Kidney (tissue), 14 donors: ENCODE measurements around the gene RCAN1. TPM values are rescaled to one million over a fixed set of nuclear protein-coding genes. Genes with fewer than 3 reads are reported as not detected.
"Not testable (repeated sequence)": the region's sequence is repeated elsewhere in the genome, so short reads cannot be mapped to it uniquely, and the experiment has no call there.

Experiments used
- DNase-seq, 5 donors: peaks; one replicate each; pipeline ENCODE4 v3.0.0-alpha.2; 2013 to 2020
- FAIRE-seq: peaks from 2 replicates; lab custom pipeline; 2012; peaks lifted over from hg19 to GRCh38; lab: Jason Lieb, UNC
- H3K27ac ChIP-seq, 2 donors: one replicate each; pipeline ENCODE4 v1.7.0; 2013; ENCODE audit warnings: low read depth in 2 of 2, low read length in 2 of 2, inconsistent platforms in 1 of 2
- H3K27me3 ChIP-seq: one replicate; pipeline ENCODE4 v1.7.1; 2013; ENCODE audit warnings: low read length, inconsistent platforms; ENCODE audit not compliant: control insufficient read depth, insufficient read depth
- H3K36me3 ChIP-seq, 3 donors: one replicate each; pipeline versions ENCODE4 v1.7.0 to v1.7.1; 2013; ENCODE audit warnings: low read length in 3 of 3, control low read depth in 1 of 3, inconsistent platforms in 1 of 3; ENCODE audit not compliant: insufficient read depth in 3 of 3, control insufficient read depth in 2 of 3
- H3K4me1 ChIP-seq, 3 donors: one replicate each; pipeline versions ENCODE4 v1.7.0 to v1.7.1; 2013; ENCODE audit warnings: low read length in 3 of 3, inconsistent platforms in 1 of 3, low read depth in 1 of 3; ENCODE audit not compliant: control insufficient read depth in 2 of 3, insufficient read depth in 2 of 3
- H3K4me3 ChIP-seq, 3 donors: one replicate each; pipeline versions ENCODE4 v1.7.0 to v1.8.1; 2013; ENCODE audit warnings: low read length in 3 of 3, control low read depth in 1 of 3, inconsistent platforms in 1 of 3
- H3K9ac ChIP-seq, 3 donors: one replicate each; pipeline versions ENCODE4 v1.7.0 to v1.7.1; 2013; ENCODE audit warnings: low read length in 3 of 3, control low read depth in 1 of 3, inconsistent platforms in 1 of 3
- H3K9me3 ChIP-seq, 3 donors: one replicate each; pipeline versions ENCODE4 v1.7.0 to v1.7.1; 2013; ENCODE audit warnings: low read length in 3 of 3, control low read depth in 1 of 3, inconsistent platforms in 1 of 3; ENCODE audit not compliant: control insufficient read depth in 2 of 3, insufficient read depth in 1 of 3
- intact Hi-C: fragments of 100-400 bp; cut with DNase I; formaldehyde crosslinking; loops from one replicate; pipeline ENCODE4 v1.11.1; 2022
- polyA plus RNA-seq: library from polyadenylated mRNA; stranded (reverse); fragments of 350-450 nt; fragmentation: Illumina TruSeq; extraction: RNeasy Lipid Tissue Mini Kit (QIAGEN cat#74804); gene quantifications from one replicate; pipeline ENCODE4 v1.2.3, GENCODE V29; 2014; ENCODE audit warnings: low read depth, low replicate concordance; ENCODE audit not compliant: insufficient read depth
- total RNA-seq: library from RNA; stranded (reverse); fragmentation: NEBNext Ultra II Directional; extraction: Animal tissue kit (Norgen Biotek cat#: 25700); gene quantifications from one replicate; pipeline ENCODE4 v1.2.1, GENCODE V29; 2021
- TF ChIP-seq, protein P1 (sequence below): IDR thresholded peaks from 3 replicates; pipeline ENCODE4 v1.5.1; 2012; ENCODE audit warnings: mild to moderate bottlenecking, moderate library complexity, borderline replicate concordance; ENCODE audit not compliant: insufficient read depth; ENCODE audit errors: extremely low read depth
- donor health status: control.
- donor health status: control.
- donor health status: control.
- donor health status: control.
- donor health status: control.
- donor health status: DM: yes; HTN: yes; CAD: no.
- donor health status: Normal renal cell carcinoma (clear cell type).

RCAN1 gene
- total and polyA plus RNA-seq, 2 donors from 2014 or later, result 31.3 to 55.3 TPM

DNA sequence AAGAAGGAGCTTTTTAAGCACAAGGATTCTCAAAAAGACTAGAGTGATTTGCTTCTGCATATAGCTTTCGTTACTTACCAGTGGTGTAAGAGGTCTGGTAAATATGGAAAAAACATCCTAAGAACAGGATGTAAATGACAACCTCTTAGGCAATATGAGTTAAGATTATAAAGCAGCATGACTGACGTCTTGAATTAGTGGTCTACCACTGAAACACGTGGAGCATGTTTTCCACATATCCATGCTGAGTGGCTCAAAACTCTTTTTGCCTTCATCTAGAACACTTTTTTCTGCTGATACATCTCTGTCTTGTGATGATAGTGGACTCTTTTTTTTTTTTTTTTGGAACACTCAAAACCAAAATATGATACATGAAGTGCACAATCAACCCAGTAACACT is 44.6 kb downstream of the RCAN1 start:
- FAIRE-seq (no peak), DNase-seq (no peak)
- Histone ChIP-seq H3K27me3 (no peaks in the 10 kb centered on the region), H3K4me3 (no peak overlapping the region), H3K9ac (no peak overlapping the region), H3K9me3 (no peaks in the 10 kb centered on the region), H3K4me1 (no peaks in the 10 kb centered on the region), H3K36me3 (no peaks in the 10 kb centered on the region), H3K27ac (no peak overlapping the region)
- intact Hi-C loops, result no loop called here
- TF ChIP-seq, protein P1, sequence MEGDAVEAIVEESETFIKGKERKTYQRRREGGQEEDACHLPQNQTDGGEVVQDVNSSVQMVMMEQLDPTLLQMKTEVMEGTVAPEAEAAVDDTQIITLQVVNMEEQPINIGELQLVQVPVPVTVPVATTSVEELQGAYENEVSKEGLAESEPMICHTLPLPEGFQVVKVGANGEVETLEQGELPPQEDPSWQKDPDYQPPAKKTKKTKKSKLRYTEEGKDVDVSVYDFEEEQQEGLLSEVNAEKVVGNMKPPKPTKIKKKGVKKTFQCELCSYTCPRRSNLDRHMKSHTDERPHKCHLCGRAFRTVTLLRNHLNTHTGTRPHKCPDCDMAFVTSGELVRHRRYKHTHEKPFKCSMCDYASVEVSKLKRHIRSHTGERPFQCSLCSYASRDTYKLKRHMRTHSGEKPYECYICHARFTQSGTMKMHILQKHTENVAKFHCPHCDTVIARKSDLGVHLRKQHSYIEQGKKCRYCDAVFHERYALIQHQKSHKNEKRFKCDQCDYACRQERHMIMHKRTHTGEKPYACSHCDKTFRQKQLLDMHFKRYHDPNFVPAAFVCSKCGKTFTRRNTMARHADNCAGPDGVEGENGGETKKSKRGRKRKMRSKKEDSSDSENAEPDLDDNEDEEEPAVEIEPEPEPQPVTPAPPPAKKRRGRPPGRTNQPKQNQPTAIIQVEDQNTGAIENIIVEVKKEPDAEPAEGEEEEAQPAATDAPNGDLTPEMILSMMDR, result no peak

DNA sequence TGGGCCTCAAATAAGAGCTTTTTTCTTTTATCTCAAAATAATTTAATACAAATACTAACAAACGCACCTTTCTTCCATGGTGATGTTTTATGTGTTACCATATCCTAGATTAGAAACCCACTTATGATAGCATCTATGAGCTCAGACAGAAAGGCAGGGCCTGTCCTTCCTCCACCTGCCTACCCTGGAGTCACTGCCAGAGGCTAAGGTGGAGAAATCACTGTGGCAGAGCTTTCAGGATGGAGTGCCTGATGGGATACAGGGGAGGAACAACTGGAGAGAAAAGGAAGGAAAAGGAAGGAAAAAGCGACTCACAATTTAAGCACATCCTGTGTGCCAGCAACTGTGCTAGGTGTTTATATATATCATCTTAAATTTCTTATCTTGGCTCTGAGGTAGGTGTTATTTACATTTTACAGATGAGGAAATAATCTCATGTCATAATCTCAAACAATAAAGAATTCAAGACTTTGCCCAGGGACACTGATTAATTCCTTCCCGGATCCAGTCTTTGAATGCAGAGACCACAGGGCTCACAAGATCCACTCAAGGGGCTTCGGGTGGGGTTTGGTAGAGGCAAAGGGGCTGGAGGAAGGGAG is 45.4 kb downstream of the RCAN1 start:
- TF ChIP-seq, protein P1, result no peak
- Histone ChIP-seq H3K9me3 (no peaks in the 10 kb centered on the region), H3K4me3 (no peak overlapping the region), H3K4me1 (no peaks in the 10 kb centered on the region), H3K27ac (no peak overlapping the region), H3K9ac (no peak overlapping the region), H3K27me3 (no peaks in the 10 kb centered on the region), H3K36me3 (no peaks in the 10 kb centered on the region)
- intact Hi-C loops, result no loop called here
- DNase-seq, result no peak
- no peak for FAIRE-seq

- FAIRE-seq, intact Hi-C loops, H3K27me3 ChIP-seq, H3K36me3 ChIP-seq, DNase-seq, H3K9me3 ChIP-seq, H3K27ac ChIP-seq, H3K4me3 ChIP-seq, H3K4me1 ChIP-seq, H3K9ac ChIP-seq: not testable (repeated sequence)
Measured at GRCh38 chr21:34568801-34569200, 46.1 kb downstream of the RCAN1 start.

- Histone ChIP-seq H3K9me3 (no peaks in the 10 kb centered on the region), H3K27ac (no peak overlapping the region), H3K27me3 (no peaks in the 10 kb centered on the region), H3K36me3 (no peaks in the 10 kb centered on the region), H3K4me3 (no peak overlapping the region), H3K9ac (no peak overlapping the region), H3K4me1 (no peaks in the 10 kb centered on the region)
- TF ChIP-seq, protein P1, result no peak
- no peak for FAIRE-seq
- intact Hi-C loops, result no loop called here
- no peak for DNase-seq
Measured at GRCh38 chr21:34567604-34568155, 47.2 kb downstream of the RCAN1 start.
